Stimulated activated naive CD4-positive, alpha-beta T cell (primary cell): ENCODE data around the gene TET3.

Source experiments
- DNase-seq, 6 experiments: peaks; one replicate each; lab custom pipeline; 2025; lab: John Stamatoyannopoulos, UW

The TET3 gene

DNA sequence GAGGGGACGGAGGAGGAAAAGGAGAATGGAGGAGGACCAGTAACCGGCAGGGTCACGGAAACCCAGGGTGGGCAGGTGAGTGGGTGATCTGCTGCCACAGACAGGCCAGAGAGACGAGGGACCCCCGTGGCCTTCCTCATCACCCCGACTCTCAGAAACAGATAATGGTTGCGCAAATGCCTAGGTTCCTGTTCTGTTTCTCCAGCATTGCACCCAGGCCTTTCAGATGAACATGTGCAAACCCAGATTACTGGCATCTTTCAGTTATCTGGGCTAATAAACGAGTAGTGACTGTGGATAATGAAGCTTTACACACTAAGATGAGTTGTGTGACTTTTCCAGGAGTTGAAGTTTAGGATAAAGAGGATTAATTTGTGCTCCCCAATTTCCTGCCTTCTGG, 46.5 kb downstream of the TET3 start:
- DNase-seq, result no peak

DNA sequence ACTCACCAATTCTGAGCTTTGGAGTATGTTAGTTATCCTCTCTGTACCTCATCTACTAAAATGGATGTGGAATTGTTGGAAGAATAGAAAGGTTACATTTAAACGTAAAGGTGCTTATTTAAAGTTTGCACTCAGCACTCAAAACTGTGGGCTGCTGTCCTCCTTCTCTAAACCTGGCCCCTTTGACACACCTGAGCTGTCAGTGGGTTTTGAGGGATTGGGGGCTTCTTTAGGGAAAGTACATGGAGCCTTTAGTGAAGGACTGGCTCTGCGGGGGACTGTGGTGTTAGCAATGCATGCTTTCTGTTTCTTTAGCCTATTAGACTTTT, 47.2 kb downstream of the TET3 start:
- no peak for DNase-seq

DNA sequence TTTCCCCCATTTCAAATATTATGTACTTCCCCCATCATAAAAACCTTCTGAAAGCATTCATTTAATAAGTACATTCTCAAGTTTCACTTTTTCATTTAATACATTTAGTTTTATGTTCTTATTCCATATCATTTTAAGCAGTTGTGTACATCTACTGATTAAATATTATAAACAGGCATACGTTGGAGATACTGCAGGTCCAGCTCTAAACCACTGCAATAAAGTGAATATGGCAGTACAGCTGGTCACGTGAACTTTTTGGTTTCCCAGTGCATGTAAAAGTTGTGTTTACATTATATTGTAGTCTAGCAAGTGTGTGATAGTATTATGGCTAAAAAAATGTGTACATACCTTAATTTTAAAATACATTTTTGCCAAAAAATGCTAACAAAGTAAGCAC, 48.7 kb downstream of the TET3 start:
- no peak for DNase-seq
